ENCODE results near the gene OGA. TPM values are rescaled to one million over a fixed set of nuclear protein-coding genes. Genes with fewer than 3 reads are reported as not detected.

OGA gene
- total and polyA plus RNA-seq, 9 of the 15 experiments (the other 6 are each of a cell fraction or from before 2014, with no cell fraction given) = 13.5 to 73.5 (median 59.5) TPM

GRCh38 chr10:101797403-101798059 lies 20.7 kb downstream of the OGA start:
- POLR2A ChIA-PET = interaction anchor here (0.8 to 4.9 kb wide), 7 partner anchors 9 to 221 kb away, joined by 3 to 34 read pairs (median 4); partner anchors contain the start of genes NPM3 and OGA
- Histone ChIP-seq H3K9me3 (replicated peaks; ENCODE audit: control insufficient read depth, insufficient read depth, low read depth, low read length) (no peaks in the 10 kb centered on the region), H2AFZ (ENCODE audit: low read depth, low read length) (no peak overlapping the region), H3K4me1 (replicated peaks in 1 of 2; ENCODE audit: control insufficient read depth in 2 of 2, insufficient read depth in 2 of 2, low read length in 2 of 2) (peaks cover 0 to 9% of the 10 kb centered on the region in 2 experiments; a peak in 3 of 5 replicates), H3K4me3 (no peak overlapping the region), H3K27ac (ENCODE audit: extremely low read depth, low read depth, low read length) (0 out of 3 replicates have a peak overlapping the region, but pooled peaks have one; percentile 27), H3K36me3 (ENCODE audit: control insufficient read depth, insufficient read depth, low read length) (peaks cover 97% of the 10 kb centered on the region), H3K4me2 (ENCODE audit: insufficient read depth, low read length) (no peak overlapping the region), H4K20me1 (replicated peaks; ENCODE audit: control insufficient read depth, insufficient read depth, low read length) (no peaks in the 10 kb centered on the region; the same call in 1 of the 2 replicates), H3K27me3 (ENCODE audit: control insufficient read depth in 2 of 2, insufficient read depth in 2 of 2, low read length in 2 of 2) (no peaks in the 10 kb centered on the region), H3K9ac (ENCODE audit: insufficient read depth in 1 of 2, low read depth in 2 of 2, low read length in 2 of 2) (no peak overlapping the region), H3K9me1 (ENCODE audit: control insufficient read depth, insufficient read depth, low read length) (no peaks in the 10 kb centered on the region), H3K79me2 (ENCODE audit: control insufficient read depth, insufficient read depth, low read length) (peaks cover 46% of the 10 kb centered on the region)
- CTCF ChIA-PET (ENCODE audit: low intra/inter-chr PET ratio) = no interaction called here
- intact Hi-C loops (cut with micrococcal nuclease) (no loop called here), in situ Hi-C loops (cut with MboI) (no loop called here)
- TSS peak; percentile 19 for BruUV-seq (replicated peaks)
- 19% methylated on average over 4 of the region's 4 CpGs for WGBS (ENCODE audit: insufficient coverage, low coverage, missing lambda C conversion rate)
- peak in 2 of 4 experiments; percentile 34 to 68 for DNase-seq (ENCODE audit: extremely low read depth in 1 of 4, low spot score in 3 of 4)
- peak; percentile 87 for FAIRE-seq
- ATAC-seq = peak; percentile 91
- no peak for TF ChIP-seq HDAC1 (IDR thresholded peaks at IDR 0.05)
- no peak for TF ChIP-seq JUN (IDR thresholded peaks at IDR 0.05; ENCODE audit: borderline replicate concordance, low read depth, low read length)
- TF ChIP-seq JUN (CRISPR knock-in tag; IDR thresholded peaks at IDR 0.05; ENCODE audit: borderline replicate concordance) = no peak
- no peak for TF ChIP-seq THRAP3 (IDR thresholded peaks at IDR 0.05; ENCODE audit: borderline replicate concordance)
- TF ChIP-seq EWSR1 (IDR thresholded peaks at IDR 0.05; ENCODE audit: borderline replicate concordance, low read depth, partially characterized antibody) = no peak
- TF ChIP-seq DPF2 (IDR thresholded peaks at IDR 0.05) = peak; percentile 34; the same call in 1 of the 2 replicates
- no peak for TF ChIP-seq THRB (CRISPR knock-in tag; conservative IDR thresholded peaks at IDR 0.05)
- TF ChIP-seq ZHX1 (conservative IDR thresholded peaks at IDR 0.05; ENCODE audit: low read length) = no peak
- TF ChIP-seq ZNF184 (CRISPR knock-in tag; IDR thresholded peaks at IDR 0.05) = no peak
- no peak for TF ChIP-seq TEAD2 (tag; IDR thresholded peaks at IDR 0.05)
- no peak for TF ChIP-seq AFF1 (IDR thresholded peaks at IDR 0.05; ENCODE audit: low read depth in 1 of 2, partially characterized antibody in 2 of 2)
- TF ChIP-seq HDAC2 (IDR thresholded peaks at IDR 0.05) = no peak
- TF ChIP-seq KLF13 (tag; IDR thresholded peaks at IDR 0.05; ENCODE audit: borderline replicate concordance, low read depth) = no peak
- TF ChIP-seq RFX1 (IDR thresholded peaks at IDR 0.05) = peak; percentile 14; the same call in 1 of the 2 replicates

All from K562 (cell line).